HG03108 (cell line): ENCODE results near the gene ACO2.

Source experiments
- ATAC-seq: cut with Tn5 transposase; IDR thresholded peaks from one replicate; pipeline ENCODE4 v1.9.1; 2021; ENCODE audit warnings: moderate library complexity; ENCODE audit not compliant: unreplicated experiment

The ACO2 gene

DNA sequence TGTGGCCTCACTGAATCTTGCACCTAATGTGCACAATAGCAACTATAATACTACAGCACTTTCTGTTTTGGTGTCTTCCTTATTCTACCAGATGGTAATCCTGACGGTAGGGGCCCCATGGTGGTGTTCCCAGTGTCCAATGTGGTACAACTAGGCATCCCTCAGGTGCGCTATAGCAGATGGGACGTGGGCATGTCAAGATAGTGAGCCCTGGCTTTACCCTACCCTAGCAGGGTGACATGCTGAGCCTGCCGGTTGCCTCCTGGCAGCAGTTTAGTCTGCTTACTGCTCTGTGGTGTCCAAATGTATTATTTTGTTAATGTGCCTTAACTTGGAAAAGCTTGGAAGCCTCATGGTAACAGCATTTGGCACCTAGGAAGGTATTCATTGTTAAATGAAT, 19.2 kb downstream of the ACO2 start:
- no peak for ATAC-seq

DNA sequence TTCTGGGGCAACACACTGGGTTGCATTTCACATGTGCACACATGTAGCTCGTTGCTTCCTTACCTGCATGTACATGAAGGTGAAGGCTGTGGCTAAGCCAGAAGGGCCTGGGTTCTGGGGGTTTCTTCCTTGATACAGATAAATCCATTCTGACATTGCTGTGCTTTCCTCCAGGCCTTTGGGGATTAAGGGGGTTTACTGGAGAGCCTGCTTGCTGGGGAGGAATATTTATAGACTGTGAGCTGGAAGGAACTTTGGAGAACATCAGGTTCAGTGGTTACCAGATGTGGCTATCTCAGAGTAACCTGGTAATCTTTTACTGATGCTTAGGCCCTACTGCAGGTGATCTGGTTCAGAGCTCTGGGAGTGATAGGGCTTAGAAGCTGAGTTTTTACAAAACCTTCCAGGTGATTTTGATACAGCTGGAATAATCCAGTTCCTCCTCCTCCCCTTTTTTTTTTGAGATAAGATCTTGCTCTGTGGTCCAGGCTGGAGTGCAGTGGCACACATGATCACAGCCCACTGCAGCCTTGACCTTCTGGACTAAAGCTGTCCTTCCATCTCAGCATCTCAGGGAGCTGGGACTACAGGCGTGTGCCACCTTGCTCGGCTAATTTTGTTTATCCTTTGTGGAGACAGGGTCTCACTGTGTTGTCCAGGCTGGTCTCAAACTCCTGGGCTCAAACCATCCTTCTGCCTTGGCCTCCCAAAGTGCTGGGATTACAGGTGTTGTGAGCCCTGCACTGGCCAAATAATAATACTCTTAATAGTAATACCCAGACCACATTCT, 19.9 kb downstream of the ACO2 start:
- no peak for ATAC-seq

DNA sequence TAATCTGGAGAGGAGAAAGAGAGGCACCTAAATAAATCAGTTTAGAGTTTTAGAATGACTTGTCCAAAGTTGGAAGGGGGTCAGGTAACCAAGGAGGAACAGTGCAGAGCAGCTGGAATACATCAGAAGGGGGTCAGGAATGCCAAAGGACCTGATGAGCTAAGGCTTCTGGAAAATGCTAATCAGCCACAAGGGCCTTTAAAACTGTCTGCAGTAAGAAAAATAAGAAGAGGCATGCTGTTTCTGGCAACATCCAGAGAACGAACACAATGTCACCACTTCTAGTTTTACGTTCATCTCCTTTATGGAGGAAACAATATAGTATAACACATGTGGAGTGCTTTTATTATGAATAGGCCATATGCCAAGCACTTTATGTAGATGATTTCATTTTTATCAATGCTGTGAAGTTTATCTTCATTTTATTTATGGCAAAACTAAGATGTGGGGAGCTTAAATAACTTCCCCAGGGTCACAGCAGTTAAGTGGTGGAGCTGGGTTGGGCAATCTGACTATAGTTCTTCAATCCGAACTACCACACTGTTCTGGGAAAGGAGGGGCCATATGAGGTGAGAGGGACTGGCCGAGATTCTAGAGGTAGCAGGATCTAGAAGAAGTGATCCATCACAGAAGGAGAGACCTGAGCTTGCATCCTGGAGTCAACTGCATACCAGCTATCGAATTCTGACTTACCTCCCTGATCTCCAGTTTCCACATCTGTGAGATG, 22.6 kb downstream of the ACO2 start:
- no peak for ATAC-seq

DNA sequence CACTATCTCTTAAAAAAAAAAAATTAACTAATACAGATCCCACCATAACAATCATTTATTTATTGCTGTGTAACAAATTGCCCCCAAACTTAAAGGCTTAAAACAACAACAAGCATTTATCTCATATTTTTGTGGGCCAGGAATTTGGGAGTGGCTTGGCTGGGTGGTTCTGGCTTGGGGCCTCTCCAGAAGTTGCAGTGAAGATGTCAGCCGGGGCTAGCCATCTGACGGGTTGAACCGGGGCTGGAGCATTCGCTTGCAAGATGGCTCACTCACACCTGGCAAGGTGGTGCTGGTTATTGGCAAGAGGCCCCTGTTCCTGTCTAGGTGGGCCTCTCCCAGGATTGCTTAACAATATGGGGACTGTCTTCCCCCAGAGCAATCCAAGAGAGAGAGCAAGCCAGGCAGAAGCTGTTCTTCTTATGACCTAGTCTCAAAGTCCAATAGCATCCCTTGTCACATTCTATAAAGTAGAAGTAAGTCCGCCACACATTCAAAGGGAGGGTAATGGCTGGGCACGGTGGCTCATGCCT, 29.5 kb downstream of the ACO2 start:
- no peak for ATAC-seq

DNA sequence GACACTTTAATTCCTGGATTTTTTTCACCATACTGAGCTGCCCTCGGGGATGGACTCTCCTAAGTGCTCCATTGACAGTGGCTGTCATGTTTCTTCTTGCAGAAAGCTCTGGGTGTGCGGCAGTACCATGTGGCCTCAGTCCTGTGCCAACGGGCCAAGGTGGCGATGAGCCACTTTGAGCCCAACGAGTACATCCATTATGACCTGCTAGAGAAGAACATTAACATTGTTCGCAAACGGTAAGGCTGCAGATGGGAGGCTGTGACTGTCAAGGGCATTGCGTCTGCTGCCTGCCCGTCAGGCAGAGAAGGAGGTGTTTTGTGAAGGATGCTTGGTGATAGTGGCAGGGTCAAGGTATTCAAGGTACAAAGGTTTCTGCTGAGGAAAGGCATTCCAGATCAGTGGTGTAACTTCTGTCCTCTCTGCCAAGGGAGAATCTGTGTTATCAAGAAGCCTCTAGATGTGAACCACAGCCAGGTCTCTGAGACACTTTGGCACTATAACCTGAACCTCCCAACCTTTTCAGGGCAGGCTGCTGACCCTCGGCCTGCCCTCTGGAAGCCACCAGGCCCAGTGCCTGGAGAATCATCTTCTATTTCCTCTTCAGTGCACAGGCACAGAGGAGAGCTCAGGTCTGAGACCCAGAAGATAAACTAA, 30.8 kb downstream of the ACO2 start:
- no peak for ATAC-seq

DNA sequence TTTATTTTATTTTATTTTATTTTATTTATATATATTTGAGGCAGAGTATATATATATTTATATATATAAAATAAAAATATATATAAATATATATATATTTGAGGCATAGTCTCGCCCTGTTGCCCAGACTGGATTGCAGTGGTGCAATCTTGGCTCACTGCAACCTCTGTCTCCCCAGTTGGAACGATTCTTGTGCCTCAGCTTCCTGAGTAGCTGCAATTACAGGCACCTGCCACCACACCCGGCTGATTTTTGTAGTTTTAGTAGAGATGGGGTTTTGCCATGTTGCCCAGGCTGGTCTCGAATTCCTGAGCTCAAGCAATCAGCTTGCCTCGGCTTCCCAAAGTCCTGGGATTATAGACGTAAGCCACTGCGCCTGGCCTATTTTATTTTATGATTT, 31.4 kb downstream of the ACO2 start:
- ATAC-seq: no peak

DNA sequence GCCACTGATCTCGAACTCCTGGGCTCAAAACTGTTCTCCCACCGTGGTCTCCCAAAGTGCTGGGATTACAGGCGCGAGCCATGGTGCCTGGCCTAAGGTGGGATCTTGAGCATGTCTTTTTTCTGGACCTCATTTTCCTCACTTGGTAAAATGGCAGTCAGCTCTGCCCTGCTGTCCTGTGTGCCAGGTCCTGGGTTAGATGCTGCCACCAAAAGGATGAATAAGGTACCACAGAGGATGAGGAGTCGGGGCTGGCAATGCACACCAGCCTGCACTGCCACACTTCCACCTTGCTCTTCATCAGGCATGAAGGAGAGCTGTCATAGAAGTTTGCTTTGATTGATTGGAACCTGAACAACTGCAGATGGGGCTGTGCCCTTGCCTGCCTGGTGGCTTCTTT, 32.3 kb downstream of the ACO2 start:
- ATAC-seq: peak; percentile 54

DNA sequence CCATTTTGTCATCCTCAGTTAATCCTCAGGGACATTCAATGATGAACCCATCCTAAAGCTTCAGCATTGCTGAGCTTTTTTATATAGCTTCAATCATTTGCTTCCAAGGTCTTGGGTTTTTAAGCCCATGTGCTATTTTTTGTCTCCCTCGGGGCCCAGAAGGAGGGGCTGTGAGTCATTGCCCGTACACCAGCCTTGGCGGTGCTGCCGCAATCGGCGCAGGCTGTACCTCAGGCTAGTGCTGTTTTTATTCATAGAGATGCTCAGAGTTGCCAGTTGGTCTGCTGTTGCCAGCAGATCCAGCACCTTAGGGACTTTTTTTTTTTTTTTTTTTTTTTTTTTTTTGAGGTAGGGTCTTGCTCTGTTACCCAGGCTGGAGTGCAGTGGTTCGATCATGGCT, 35.5 kb downstream of the ACO2 start:
- no peak for ATAC-seq

DNA sequence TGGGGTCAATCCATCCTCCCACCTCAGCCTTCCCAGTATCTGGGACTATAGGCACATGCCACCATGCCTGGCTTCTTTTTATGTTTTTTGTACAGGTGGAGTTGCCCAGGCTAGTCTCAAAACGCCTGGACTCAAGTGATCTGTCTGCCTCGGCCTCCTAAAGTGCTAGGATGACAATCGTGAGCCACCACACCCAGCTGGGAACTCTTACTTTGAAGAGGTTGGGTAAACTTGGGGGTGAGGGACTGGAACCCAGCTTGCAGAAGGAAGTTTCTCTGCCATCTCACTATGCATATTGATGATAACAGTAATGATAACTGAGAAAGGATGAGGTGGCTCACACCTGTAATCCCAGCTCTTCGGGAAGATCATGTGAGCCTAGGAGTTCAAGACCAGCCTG, 35.9 kb downstream of the ACO2 start:
- ATAC-seq: no peak

DNA sequence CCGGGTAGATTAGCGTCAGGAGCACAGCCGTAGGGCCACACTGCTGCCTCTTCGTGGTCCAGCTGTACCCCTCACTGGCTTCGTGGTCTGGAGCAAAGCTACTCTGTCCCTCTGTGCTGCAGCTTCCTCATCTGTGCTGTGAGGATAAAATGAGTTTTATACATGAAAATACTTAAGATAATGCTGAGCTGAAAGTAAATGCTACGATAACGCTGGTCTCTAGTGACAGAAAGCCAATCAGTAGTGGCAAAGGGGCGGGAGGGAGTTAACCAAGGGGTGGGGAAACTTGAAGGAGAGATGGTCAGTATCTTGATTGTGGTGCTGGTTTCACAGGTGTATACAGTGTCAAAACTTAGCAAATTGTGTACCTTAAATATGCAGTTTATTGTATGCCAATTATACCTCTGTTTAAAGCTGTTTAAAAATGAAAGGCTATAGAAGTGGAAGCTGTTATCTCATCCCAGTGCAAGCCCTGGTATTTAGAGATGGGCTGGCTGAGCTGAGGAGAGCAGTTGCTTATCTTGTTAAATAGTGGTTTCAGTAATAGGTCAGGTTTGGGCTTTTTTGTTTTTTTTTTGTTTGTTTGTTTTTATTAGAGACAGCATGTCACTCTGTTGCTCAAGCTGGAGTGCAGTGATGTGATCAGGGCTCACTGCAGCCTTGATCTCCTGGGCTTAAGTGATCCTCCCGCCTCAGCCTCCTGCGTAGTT, 36.7 kb downstream of the ACO2 start:
- ATAC-seq: no peak

DNA sequence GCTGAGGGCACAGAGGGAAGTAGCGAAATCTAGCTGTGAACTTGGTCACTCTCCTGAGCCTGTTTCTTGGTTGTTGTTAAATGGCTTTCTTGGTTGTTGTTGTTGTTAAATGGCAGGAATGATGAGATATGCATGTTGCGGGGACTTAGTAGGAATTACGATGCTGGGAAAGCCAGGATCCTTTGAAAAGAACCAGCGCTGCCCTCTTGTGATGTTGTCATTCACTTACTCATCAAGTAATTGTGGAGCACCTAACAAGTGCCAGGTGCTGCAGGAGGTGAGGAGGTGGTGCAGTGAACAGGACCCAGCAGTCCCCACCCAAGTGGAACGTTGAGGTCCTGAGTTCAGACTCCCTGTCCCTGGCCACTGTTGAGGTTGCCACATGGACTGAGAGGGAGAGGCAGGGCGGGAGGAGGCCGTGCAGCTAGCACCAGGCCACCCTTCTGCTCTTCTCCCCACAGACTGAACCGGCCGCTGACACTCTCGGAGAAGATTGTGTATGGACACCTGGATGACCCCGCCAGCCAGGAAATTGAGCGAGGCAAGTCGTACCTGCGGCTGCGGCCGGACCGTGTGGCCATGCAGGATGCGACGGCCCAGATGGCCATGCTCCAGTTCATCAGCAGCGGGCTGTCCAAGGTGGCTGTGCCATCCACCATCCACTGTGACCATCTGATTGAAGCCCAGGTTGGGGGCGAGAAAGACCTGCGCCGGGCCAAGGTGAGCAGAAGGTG, 38.6 kb downstream of the ACO2 start:
- ATAC-seq: no peak

DNA sequence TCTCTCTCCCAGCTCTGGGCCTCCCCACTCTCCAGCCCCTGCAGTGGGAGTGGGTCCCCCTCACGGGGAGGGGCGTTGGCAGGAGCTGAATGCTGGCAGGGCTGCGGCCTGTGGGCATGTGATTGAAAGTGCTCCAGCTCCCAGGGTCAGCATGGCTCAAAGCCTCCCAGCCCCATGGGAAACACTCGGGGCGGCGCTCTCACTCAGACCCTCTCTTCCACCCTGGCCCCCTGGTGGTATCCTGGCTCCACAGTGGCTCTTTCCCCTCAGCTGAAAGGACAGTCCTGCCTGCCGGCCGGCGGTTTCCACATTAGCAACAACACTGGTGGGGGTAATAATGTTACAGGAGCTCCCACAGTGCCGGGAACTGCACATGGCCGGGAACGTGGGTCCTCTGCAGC, 39.9 kb downstream of the ACO2 start:
- ATAC-seq: no peak

DNA sequence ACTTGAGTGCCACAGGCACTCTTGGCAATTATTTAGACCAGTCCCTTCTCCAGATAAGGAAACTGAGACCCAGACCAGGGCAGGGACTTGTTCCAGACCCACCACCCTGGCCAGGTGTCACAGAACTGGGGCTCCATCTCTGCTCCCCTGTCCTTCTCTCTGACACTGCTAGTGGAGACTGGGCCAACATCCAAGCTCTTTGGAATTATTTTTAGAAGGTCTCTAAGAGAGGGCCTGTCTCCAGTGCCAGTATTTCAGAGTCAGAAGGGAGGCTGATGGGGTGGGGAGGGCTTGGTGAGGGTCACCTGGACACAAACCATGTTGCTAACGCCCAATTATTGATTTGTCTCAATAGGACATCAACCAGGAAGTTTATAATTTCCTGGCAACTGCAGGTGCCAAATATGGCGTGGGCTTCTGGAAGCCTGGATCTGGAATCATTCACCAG, 42.6 kb downstream of the ACO2 start:
- ATAC-seq: no peak

DNA sequence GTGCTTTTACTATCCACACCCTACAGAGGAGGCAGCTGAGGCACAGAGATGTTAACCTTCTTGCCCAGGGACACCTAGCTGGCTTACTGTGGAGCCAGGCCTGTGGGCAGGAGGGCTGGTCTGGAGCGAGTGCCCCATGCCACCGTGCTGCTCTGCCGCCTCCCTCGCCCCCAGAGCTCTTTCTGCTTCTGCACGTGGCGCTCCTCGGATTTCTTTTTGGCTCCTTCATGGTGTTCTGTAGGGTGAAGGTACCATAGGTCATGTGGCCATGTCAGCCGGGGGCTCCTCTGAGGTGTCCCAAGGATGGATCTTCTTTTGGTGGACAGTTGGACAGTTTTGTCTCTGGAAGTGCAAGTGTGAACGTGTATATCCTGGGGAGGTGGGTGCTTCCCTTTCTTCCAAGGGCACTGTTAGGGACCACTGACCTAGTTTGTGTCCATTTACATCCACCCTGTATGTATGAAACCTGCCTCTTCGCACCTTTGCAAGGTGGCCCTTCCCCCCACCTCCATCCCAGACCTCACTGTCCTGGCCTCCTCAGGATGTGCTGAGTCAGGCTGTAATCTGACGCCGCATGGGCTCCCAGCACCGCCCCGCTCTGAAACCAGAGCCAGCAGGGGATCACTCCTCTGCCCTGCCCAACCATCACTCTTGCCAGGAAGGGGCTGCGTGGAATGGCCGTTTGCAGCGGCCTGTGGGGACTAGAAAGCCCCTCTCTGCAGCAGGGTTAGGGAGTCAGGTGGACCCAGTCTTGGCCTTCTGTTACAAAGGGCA, 43.7 kb downstream of the ACO2 start:
- ATAC-seq: no peak

DNA sequence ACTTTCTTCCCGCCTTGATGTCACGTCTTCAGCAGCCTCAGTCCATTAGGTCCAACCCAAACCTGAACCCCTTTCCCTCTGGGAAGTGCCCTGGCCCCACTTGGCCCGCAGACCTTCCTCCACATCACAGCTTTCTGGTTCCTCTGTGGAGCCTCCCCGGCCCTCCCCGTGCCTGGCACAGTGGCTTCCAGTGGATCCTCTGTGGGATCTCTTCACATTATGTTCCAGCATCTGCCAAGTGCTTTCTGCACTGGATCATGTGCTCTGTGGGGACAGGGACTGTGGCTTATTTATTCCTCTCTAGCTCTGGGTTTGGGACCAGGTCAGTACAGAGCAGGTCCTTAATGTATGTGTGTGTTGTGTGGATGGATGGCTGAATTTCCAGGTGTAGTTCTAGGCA, 44.5 kb downstream of the ACO2 start:
- no peak for ATAC-seq

DNA sequence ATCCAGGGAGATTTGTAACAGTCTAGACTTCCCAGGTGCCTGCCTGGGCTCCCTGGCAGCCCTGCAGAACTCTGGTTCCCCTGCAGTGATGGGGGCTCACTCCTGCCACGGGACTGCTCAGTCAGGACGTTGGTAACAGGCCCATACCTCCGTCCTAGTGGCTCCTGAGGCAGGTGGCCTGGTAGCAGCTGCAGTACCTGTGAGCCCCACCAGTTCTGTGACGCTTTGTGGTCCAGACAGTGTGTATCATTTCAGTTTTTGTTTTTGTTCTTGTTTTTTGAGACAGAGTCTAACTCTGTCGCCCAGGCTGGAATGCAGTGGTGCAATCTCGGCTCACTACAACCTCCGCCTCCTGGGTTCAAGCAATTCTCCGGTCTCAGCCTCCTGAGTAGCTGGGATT, 47.5 kb downstream of the ACO2 start:
- ATAC-seq: no peak

DNA sequence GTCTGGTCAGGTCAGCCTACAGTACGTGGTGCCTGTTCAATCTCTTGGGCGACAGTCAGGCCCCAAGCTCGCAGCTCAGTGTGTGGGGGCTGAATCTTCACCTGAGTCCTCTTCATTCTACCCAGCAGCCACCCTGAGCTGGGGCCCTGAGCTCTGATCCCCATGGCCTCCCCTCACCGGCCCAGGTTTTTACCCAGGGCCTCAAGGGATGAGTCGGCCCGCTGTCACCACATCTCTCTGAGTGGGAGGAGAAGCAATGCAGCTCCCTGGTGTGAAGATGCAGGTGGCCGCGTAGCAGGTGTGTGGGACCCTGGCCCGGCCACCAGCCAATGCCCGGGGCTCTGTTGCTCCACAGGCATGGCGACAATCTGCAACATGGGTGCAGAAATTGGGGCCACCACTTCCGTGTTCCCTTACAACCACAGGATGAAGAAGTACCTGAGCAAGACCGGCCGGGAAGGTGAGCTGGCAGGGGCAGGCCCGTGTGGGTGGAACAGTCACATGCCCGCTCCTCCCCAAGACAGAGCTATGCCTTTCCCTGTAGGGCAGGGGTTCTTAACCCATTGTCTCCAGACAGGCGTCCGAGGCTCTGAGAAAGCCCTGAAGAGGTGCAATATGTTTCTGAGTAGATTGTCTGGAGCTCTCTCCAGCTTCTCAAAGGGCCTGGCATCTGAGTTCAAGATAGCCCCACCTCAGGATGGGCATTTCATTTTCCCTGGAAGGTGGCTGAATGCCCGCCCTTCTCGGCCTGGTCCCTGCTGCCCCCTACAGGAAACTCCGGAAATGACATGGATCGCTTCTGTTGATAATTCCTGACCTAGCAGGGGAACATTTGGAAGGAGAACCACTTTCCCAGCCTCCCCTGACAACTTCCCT, 48.5 kb downstream of the ACO2 start:
- ATAC-seq: no peak

DNA sequence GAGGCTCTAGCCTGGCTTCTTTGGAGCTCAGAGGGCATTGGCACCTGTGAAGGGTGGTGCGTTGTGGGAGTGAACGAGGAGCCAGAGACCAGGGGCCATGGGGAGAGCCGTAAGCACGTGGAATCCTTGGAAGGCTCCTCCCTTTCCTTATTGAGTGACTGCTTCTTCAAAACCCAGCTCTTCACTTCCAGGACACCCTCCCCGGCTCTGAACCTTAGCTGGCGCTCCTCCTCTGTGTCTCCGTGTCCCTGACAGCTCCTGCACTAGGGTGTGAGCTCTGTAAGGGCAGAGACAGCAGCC, 49.1 kb downstream of the ACO2 start:
- no peak for ATAC-seq

DNA sequence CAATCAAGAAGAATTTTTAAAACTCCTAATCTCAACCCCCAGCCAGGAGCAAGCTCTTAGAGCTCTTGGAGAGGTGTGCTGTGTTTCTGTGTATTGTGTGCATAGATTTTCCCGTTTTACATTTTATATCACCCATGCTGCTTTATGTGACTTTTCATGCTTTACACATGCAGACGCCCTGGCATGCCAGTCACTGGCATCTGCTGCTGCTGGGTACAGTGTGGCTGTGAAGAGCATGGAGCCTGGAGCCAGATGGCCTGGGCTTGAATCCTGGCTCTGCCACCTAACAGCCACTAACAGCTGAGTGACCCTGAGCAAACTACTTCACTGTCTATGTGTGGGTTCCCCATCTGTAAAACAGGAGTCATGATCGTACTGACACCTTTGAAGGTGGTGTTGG, 52.2 kb downstream of the ACO2 start:
- no peak for ATAC-seq
